Stimulated activated CD8-positive, alpha-beta memory T cell treated with anti-CD3 and anti-CD28 coated beads, Interleukin-7, amount 100 ng/mL, for 24 hours (primary cell): ENCODE results near the gene TOP1.
"Not testable (repeated sequence)": the region's sequence is repeated elsewhere in the genome, so short reads cannot be mapped to it uniquely, and the experiment has no call there.

ENCODE experiments used
- DNase-seq: peaks from one replicate; pipeline ENCODE4 v3.0.0-alpha.2; 2020; ENCODE audit warnings: low read depth

The TOP1 gene

DNA sequence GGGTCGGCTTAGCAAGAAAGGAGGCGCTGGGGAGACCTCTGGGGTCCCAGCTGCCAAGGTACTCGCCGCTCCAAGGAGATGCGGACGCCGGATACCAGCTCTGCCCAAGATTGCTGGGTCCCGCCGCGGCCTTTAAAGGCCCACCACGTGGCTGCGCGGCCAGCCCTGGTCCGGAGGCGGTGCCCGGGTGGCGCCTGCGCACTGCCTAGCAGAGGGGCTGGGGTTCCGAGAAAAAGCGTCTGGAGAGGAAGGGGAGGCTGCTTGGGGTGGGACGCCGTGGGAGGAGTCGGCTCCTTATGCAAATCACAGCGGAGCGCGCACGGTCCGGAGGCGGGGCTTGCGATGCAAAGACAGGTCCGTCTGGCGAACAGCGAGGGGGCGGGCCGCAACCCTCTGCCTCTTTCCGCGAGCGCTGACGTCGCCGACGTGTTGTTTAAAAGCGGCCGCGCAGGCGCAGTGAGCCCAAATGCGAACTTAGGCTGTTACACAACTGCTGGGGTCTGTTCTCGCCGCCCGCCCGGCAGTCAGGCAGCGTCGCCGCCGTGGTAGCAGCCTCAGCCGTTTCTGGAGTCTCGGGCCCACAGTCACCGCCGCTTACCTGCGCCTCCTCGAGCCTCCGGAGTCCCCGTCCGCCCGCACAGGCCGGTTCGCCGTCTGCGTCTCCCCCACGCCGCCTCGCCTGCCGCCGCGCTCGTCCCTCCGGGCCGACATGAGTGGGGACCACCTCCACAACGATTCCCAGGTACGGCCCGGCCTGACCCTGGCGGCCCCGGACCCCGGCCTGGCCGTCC, at the start of gene TOP1:
Gene TOP1, plus strand, starts transcription at position 464 of the 791 bp plus-strand sequence. Its CDS starts 246 bp downstream, at position 710.
- DNase-seq: peak; percentile 99

DNA sequence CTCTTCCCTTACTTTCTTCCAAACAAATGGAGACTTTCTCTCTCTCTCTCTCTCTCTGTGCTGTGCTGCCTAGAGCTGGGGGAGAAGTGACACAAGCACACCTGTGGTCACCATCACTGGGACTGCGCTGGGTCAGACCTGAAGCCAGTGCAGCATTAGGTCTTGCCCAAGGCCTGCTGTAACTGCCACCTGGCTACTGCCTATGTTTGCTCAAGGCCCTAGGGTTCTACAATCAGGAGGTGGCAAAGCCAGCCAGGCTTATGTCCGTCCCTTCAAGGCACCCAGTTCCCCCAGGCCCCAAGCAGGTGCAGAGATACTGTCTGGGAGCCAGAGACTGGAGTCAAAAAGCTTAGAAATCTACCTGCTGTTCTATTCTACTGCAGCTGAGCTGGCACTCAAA, 49.4 kb upstream of the TOP1 start:
- no peak for DNase-seq

DNA sequence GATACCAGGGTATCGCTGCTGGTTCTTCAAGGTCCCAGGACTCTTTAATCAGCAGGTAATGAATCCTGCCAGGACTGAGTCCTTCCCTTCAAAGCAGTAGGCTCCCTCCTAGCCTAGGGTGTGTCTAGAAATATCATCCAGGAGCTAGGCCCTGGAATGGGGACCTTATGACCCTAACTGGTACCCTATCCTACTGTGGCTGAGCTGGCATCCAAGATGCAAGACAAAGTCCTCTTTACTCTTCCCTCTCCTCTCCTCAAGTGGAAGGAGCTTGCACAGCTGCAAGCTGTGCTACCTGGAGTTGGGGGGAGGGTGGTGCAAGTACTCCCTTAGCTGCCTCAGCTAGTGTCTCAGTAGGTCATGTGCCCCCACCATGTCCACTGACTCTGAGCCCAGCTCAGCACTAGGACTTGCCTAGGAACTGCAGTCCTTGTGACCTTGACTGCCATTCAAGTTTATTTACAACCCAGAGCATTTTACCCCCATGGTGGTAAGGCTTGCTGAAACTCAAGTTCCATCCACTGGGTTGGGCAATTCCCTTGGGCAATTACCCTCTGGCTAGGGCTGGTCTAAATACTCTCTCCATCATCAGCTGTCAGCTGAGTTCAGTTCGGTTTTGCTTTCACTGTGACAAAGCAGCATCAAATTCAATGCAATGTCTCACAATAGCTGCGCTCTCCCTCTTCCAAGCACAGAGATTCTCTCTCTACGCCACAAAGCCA, 48.4 kb upstream of the TOP1 start:
- no peak for DNase-seq

DNA sequence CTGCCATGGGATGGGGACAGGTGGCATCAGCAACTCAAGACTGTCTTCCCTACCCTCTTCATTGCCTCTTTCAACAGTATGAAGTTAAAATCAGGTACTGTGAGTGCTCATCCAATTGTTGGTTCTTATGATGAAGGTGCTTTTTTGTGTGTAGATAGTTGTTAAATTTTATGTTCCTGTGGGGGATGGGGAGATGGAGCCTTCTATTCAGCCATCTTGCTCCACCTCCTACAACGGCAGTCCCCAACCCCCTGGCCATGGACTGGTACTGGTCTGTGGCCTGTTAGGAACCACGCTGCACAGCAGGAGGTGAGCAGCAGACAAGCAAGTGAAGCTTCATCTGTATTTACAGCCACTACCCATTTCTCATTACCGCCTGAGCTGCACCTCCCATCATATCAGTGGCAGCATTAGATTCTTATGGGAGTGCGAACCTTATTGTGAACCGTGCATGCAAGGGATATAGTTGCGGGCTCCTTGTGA, 47.8 kb upstream of the TOP1 start:
- DNase-seq: no peak

DNA sequence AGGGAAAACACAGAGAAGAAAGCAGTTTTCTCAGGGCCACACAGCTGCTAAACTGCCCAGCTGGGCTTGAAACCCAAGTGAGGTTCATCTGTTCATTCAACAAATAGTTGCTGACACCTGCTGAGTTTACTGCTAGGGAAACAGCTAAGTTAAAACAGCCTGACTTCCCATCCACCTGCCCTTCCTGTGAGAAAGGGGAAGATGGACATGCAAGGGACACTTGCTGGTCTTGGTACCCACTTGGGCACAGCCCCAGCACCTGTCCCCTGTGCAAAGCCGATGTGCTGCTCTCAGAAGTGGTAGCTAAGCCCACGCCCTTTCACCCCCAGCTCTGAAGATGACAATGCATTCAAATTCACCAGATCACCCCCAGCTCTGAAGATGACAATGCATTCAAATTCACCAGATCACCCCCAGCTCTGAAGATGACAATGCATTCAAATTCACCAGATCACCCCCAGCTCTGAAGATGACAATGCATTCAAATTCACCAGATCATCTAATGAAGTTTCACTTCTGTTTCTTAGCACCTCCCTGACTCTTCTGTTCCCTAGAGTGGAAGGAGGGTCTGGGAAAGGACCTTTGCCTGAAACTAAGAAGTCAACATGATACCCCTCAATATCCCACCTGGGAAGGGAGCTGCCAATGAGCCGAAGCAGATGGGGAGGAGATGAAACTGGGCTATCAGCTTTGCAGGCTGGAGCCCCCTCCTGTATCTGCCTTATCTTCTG, 46.0 kb upstream of the TOP1 start:
- DNase-seq: no peak

DNA sequence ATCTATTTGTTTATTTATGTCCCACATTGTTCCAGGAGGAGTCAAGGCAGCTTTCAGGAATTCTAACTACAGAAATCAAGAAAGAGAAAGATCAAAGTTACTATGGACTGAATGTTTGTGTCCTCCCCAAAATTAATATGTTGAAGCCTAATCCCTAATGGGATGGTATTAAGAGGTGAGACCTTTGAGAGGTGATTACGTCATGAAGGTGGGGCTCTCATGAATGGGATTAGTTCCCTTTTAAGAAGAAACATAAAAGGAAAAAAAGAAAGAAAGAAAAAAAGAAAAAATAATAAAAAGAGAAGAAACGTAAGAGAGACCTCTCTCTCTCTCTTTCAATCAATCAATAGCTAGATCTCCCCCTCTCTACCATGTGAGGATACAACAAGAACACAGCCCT, 44.7 kb upstream of the TOP1 start:
- no peak for DNase-seq

DNA sequence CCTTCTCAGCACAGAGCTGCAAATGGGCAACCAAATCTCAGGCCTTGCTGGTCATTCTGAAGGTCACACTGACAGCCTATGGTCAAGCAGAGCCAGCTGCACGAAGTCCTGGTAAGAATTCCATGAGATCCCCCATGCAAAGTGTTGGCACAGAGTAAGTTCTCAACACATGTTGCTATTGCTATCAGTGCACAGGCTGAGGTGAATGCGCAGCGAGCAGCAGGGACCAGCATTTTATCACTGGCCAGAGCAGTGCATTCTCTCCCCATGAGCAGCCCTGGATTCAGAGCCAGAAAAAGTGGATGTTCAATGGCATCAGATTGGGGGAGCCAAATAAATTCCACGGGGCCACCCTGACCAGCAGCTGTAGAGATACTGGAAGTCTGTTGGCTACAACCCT, 44.1 kb upstream of the TOP1 start:
- no peak for DNase-seq

DNA sequence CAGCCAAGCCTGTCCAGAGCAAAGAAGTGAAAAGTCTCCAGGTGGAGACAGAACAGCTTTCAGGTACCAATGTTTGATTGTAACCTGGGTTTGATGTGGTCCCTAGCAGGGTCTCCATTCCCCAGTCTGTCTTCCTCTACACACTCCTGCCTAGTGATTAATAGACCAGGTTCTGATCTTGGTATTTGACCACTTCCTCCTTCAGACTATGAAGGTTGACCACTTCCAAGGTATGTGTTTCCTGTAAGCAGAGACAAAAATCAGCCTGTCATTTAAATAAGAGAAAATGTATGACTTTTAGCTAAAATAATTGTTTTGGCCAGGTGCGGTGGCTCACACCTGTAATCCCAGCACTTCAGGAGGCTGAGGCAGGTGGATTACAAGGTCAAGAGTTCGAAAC, 41.8 kb upstream of the TOP1 start:
- no peak for DNase-seq

DNA sequence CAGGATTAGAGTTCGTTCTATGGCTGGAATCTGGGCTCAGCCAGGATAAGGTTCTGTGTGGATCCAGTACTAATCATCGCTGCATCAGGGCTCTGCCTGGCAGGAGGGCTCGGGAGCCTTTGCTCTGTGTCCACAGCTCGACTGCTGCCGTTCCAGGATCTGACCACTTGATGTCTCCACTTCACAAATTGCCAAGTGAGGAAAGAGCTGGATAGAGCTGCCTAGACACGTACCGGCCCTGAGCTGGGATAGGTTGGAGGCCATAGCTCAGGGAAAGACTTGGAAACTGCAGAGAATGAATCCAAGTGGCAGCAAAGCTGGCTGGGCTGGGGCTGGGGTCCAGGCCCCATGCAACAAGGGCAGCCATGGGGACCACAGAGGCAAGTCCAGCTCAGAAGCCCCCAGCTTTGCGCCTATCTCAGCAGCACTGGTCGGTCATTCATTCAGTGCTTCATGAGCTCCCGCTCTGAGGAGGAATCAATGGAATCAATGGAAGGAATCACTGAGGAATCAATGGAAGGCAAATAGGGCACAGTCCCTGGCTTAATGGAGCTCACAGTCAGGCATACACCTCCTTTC, 38.0 kb upstream of the TOP1 start:
- DNase-seq: peak; percentile 36

DNA sequence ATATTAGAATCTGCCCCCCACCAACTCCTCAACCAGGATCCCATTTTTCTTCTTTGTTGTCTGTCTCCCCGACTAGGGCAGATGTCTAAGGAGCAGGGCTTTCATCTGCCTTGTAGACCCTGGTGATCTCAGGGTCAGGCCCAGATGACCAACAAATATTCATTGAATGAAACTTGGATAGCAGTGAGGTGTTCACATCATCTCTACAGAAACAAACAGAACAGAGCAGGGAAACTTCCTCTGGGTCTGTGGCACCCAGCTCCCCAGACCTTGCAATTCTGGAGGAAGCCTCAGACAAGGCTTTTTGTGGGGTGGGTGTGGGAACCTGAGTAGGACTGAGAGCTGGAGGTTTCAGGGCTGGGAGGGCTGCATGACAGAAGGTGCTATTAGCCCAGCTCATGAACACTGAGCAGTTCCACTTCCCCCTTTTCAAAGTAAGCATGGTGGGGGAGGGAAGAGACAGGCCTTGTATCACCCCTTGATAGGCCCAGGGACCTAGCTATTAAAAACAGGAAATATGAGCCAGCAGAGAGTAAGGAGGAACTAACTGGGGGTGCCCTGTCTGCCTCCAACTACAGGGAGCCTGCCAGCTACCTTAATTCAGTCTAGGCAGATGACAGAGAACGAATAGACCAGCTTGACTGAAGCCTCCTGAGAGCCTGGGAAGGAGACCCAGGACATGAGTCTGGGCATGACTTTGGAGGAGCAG, 37.3 kb upstream of the TOP1 start:
- DNase-seq: no peak

DNA sequence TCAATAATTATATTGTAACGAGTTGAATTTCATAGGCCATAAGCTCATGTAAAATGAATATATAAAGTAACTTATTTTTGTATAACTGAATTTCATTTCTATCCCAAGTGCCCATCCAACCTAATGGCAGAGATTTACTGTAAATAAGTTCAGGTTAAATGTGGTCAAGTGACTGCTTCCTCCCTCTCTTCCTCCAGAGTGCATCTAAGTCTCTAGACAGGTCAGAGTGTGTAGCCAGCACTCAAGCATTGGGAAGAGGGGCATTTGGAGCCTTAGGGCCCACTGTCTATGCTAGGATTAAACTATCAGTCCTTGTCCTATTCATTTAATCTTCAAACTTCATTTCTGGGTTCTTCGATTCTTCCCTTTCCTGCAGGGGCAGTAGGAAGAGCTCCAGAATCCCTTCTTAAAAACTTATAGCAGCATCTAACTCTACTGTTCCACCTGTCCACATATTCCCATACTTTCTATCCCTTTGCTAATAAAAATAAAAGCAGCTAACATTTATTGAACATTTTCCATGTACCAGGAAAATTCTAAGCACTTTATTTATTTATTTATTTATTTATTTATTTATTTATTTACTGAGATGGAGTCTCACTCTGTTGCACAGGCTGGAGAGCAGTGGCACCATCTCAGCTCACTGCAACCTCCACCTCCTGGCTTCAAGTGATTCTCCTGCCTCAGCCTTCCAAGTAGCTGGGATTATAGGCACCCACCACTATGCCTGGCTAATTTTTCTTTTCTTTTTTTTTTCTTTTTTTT, 36.1 kb upstream of the TOP1 start:
- no peak for DNase-seq

DNA sequence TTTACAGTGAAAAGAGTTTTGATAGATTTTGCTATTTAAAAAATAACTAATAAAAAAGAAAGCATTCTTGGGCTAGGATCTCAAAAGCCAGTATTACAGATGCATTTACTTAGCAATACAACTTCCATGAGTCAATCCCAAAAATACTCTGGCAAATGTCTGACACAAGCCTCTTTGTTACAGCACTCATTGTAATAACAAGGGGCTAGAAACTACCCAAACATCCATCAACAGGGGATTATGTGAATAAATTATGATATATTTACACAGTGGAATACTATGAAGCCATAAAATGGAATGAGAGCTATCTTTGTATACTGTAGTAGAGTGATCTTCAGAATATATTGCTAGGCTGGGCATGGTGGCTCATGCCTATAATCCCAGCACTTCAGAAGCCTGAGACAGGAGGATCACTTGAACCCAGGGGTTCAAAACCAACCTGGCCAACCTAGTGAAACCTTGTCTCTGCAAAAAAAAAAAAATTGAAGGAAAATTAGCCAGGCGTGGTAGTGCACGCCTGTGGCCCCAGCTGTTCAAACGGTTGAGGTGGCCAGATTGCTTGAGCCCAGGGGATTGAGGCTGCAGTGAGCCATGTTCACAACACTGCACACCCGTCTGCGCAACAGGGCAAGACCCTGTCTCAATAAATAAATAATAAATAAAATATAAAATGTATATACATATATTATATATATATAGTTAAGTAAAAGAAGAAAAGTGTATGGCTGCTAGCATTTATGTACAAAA, 34.7 kb upstream of the TOP1 start:
- no peak for DNase-seq

DNA sequence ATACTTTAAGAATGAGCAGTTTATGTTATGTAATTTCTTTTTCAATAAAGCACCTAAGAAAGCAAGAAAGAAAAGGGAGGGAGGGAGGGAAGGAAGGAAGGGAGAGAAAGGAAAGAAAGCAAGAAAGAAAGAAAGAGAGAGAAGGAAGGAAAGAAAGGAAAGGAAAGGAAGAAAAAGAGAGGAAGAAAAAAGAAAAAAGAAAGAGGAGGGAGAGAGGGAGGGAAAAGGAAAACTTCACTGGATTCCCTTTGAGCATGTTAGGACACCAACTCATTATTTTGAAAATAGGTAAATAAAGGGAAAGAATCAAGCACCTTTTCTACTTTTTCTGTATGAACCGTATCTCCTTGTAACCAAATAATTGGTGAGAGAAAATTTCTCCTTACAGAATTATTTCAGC, 32.3 kb upstream of the TOP1 start:
- DNase-seq: no peak

DNA sequence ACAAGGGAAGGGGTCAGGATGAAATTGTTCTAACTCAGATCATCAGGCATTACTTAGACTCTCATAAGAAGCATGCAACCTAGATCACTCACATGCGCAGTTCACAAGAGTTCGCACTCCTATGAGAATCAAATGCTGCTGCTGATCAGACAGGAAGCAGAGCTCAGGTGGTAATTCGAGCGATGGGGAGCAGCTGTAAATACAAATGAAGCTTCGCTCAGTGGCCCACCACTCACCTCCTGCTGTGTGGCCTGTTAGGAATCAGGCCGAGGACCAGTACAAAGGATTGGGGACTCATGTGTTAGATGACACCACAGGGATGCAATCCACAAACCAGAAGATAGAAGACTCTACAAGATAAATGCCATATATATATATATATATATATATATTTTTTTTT, 31.5 kb upstream of the TOP1 start:
- no peak for DNase-seq

DNA sequence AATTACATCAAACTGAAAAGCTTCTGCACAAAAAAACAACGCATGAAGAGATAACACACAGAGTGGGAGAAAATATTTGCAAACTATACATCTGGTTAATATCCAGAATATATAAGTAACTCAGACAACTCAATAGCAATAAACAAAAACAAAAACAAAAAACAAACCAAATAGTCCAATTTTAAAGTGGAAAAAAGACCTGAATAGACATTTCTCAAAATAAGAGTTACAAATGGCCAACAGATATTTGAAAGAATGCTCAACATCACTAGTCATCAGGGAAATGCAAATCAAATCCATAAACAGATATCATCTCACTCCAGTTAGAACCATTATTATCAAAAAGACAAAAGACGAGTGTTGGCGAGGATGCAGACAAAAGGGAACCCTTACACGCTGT, 28.8 kb upstream of the TOP1 start:
- DNase-seq: no peak

DNA sequence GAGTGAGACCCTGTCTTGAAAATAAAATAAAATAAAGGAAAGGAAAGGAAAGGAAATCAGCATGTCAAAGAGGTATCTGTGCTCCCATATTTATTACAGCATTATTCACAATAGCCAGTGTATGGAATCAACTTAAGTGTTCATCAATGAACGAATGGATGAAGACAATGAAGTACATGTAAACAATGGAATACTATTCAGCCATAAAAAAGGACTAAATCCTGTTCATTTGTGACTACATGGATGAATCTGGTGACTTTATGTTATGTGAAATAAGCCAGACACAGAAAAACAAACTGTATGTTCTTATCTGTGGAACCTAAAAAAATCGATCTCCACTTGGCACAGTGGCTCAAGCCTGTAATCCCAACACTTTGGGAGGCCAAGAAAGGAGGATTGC, 28.0 kb upstream of the TOP1 start:
- DNase-seq: no peak

DNA sequence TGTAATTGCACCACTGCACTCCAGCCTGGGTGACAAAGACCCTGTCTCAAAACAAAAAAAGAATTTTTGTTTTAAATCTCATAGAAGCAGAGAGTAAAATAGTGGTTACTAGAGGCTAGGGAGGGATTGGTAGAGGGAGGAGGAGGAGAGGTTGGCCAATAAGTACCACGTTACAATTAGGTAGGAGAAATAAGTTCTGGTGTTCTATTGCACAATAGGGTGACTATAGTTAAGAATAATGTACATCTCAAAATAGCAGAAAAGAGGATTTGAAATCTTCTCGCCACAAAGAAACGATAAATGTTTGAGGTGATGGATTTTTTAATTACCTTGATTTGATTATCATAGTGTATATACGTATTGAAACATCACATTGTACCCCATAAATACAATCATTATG, 27.1 kb upstream of the TOP1 start:
- no peak for DNase-seq

DNA sequence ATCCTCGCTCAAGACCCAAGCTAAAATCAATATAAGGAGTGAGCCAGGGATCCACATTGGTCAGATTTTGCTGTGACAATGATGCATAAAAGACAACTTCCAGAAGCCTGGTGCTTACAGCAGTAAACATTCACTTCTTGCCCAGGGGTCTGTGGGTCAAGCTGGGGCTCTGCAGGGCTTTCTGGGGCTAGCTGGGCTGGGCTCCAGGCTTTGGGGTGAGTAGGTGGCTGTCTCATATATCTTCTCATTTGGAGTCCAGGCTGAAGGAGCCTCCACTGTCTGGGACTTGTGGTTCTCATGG, 25.8 kb upstream of the TOP1 start:
- no peak for DNase-seq

DNA sequence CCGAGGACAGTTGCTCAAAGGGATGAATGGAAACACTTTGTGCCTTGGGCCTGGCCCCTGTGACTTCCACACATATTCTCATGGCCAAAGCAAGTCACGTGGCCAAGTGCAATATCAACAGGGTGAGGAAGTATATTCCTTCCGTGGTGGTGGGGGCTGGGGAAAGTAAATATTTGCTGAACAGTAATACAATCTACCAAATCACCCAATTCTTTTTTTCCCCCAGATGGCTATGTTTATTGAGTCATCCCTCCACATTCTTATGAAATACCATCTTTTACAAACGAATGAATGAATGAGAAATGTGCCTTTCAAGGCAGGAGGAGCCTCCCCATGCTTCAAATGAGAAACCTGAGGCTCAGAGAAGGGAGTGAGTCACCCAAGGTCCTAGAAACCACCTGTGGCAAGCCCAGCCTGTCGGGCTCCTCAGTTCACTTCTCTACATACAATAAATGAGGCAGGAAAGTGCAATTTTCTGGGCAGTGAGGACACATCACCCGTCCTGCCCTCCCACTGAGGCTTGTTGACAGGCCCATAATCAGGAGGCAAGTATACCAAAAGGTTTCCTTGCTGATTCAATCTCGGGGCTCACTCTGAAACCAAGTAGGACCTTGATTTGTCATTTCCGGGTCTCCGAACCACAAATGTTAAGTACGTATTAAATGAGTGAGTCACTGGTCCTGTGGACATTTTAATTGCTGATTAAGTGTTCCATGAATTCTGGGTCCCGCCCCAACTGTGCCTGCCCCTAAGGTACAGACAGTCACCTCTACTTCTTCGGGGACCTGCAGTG, 25.3 kb upstream of the TOP1 start:
- DNase-seq: peak; percentile 35

DNA sequence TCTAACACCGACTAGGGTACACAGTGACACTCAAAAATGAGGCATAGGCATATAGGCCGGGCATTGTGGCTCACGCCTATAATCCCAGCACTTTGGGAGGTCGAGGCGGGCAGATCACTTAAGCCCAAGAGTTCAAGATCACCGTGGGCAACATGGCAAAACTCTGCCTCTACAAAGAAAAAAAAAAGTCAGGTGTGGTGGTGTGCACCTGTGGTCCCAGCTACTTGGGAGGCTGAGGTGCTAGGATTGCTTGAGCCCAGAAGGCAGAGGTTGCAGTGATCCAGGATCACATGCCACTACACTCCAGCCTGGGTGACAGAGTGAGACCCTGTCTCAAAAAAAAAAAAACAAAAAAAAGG, 24.7 kb upstream of the TOP1 start:
- DNase-seq: not testable (repeated sequence)
